H1 (cell line): ENCODE data around the gene ORAI1. TPM values are rescaled to one million over a fixed set of nuclear protein-coding genes. Genes with fewer than 3 reads are reported as not detected.

Experiments used
- JUND ChIP-seq: IDR thresholded peaks from 2 replicates; pipeline ENCODE4 v1.6.1; 2011; ENCODE audit warnings: mild to moderate bottlenecking, improper control_type of control experiment, low read length
- polyA plus RNA-seq, 7 experiments: library from polyadenylated mRNA; depleted of rRNA in 3 of 7; stranded (reverse) in 5 of 7; unstranded in 2 of 7; fragments of >200 nt in 5 of 7; fragments of 200-250 nt in 2 of 7; gene quantifications; 1 replicate in 5 of 7; 2 replicates in 1 of 7; 4 replicates in 1 of 7; pipeline versions ENCODE4 v1.2.1 to v1.2.3, GENCODE V29; 2011 to 2013; ENCODE audit warnings: missing spikeins in 2 of 7, mixed read lengths in 2 of 7
- total RNA-seq: library from RNA; stranded (reverse); fragmentation: NEBNext Ultra II Directional; extraction: Animal tissue kit (Norgen Biotek cat#: 25700); gene quantifications from 2 replicates; pipeline ENCODE4 v1.2.1, GENCODE V29; 2021
- TF ChIP-seq, protein P1 (sequence below): IDR thresholded peaks from 2 replicates; pipeline ENCODE4 v1.6.1; 2012; ENCODE audit warnings: inconsistent platforms
- TF ChIP-seq, protein P2 (sequence below): fragments of 300-600 bp; sonication (generic); IDR thresholded peaks from 2 replicates; pipeline ENCODE4 v1.7.1; 2012; ENCODE audit warnings: low read length, moderate library complexity, mild to moderate bottlenecking, inconsistent platforms; ENCODE audit not compliant: insufficient replicate concordance

The ORAI1 gene
- total and polyA plus RNA-seq, 2 of the 8 experiments (the other 6 are each of a cell fraction or from before 2014, with no cell fraction given), result 29.9 to 71.5 TPM

DNA sequence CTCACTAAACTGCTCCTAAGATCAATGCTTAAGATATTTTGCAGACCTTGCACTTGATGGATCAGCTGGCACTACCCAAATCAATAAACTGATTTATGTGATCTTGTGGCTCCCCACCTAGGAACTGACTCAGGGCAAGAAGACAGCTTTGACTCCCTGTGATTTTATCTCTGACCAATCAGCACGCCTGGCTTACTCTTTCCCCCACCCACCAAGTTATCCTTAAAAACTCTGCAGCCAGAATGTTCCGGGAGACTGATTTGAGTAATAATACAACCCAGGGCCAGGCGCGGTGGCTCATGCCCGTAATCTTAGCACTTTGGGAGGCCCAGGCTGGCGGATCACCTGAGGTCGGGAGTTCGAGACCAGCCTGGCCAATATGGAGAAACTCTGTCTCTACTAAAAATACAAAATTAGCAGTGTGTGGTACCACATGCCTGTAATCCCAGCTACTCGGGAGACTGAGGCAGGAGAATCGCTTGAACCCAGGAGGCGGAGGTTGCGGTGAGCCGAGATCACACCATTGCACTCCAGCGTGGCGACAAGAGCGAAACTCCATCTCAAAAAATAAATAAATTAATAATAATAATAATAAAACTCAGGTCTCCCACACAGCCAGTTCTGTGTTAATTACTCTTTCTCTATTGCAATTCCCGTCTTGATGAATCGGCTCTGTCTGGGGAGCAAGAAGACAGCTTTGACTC lies 31.1 kb downstream of the ORAI1 start (continued):
- TF ChIP-seq, protein P1, sequence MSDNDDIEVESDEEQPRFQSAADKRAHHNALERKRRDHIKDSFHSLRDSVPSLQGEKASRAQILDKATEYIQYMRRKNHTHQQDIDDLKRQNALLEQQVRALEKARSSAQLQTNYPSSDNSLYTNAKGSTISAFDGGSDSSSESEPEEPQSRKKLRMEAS, result no peak
- TF ChIP-seq, protein P2, sequence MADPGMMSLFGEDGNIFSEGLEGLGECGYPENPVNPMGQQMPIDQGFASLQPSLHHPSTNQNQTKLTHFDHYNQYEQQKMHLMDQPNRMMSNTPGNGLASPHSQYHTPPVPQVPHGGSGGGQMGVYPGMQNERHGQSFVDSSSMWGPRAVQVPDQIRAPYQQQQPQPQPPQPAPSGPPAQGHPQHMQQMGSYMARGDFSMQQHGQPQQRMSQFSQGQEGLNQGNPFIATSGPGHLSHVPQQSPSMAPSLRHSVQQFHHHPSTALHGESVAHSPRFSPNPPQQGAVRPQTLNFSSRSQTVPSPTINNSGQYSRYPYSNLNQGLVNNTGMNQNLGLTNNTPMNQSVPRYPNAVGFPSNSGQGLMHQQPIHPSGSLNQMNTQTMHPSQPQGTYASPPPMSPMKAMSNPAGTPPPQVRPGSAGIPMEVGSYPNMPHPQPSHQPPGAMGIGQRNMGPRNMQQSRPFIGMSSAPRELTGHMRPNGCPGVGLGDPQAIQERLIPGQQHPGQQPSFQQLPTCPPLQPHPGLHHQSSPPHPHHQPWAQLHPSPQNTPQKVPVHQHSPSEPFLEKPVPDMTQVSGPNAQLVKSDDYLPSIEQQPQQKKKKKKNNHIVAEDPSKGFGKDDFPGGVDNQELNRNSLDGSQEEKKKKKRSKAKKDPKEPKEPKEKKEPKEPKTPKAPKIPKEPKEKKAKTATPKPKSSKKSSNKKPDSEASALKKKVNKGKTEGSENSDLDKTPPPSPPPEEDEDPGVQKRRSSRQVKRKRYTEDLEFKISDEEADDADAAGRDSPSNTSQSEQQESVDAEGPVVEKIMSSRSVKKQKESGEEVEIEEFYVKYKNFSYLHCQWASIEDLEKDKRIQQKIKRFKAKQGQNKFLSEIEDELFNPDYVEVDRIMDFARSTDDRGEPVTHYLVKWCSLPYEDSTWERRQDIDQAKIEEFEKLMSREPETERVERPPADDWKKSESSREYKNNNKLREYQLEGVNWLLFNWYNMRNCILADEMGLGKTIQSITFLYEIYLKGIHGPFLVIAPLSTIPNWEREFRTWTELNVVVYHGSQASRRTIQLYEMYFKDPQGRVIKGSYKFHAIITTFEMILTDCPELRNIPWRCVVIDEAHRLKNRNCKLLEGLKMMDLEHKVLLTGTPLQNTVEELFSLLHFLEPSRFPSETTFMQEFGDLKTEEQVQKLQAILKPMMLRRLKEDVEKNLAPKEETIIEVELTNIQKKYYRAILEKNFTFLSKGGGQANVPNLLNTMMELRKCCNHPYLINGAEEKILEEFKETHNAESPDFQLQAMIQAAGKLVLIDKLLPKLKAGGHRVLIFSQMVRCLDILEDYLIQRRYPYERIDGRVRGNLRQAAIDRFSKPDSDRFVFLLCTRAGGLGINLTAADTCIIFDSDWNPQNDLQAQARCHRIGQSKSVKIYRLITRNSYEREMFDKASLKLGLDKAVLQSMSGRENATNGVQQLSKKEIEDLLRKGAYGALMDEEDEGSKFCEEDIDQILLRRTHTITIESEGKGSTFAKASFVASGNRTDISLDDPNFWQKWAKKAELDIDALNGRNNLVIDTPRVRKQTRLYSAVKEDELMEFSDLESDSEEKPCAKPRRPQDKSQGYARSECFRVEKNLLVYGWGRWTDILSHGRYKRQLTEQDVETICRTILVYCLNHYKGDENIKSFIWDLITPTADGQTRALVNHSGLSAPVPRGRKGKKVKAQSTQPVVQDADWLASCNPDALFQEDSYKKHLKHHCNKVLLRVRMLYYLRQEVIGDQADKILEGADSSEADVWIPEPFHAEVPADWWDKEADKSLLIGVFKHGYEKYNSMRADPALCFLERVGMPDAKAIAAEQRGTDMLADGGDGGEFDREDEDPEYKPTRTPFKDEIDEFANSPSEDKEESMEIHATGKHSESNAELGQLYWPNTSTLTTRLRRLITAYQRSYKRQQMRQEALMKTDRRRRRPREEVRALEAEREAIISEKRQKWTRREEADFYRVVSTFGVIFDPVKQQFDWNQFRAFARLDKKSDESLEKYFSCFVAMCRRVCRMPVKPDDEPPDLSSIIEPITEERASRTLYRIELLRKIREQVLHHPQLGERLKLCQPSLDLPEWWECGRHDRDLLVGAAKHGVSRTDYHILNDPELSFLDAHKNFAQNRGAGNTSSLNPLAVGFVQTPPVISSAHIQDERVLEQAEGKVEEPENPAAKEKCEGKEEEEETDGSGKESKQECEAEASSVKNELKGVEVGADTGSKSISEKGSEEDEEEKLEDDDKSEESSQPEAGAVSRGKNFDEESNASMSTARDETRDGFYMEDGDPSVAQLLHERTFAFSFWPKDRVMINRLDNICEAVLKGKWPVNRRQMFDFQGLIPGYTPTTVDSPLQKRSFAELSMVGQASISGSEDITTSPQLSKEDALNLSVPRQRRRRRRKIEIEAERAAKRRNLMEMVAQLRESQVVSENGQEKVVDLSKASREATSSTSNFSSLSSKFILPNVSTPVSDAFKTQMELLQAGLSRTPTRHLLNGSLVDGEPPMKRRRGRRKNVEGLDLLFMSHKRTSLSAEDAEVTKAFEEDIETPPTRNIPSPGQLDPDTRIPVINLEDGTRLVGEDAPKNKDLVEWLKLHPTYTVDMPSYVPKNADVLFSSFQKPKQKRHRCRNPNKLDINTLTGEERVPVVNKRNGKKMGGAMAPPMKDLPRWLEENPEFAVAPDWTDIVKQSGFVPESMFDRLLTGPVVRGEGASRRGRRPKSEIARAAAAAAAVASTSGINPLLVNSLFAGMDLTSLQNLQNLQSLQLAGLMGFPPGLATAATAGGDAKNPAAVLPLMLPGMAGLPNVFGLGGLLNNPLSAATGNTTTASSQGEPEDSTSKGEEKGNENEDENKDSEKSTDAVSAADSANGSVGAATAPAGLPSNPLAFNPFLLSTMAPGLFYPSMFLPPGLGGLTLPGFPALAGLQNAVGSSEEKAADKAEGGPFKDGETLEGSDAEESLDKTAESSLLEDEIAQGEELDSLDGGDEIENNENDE, result no peak
- no peak for TF ChIP-seq JUND
